ENCODE results near the gene MEGF6. TPM values are rescaled to one million over a fixed set of nuclear protein-coding genes. Genes with fewer than 3 reads are reported as not detected.

The MEGF6 gene
- total RNA-seq, 1 experiment from 2014 or later, result 32.4 TPM

- Mint-ChIP-seq H3K4me3 (ENCODE audit: low read depth, unreplicated experiment) (no peak overlapping the region), H3K36me3 (ENCODE audit: insufficient read depth, unreplicated experiment) (peaks cover 5% of the 10 kb centered on the region), H3K27me3 (ENCODE audit: unreplicated experiment) (no peaks in the 10 kb centered on the region), H3K27ac (ENCODE audit: unreplicated experiment) (no peak overlapping the region), H3K4me1 (ENCODE audit: low read depth, unreplicated experiment) (no peaks in the 10 kb centered on the region), H3K9me3 (ENCODE audit: low read depth, unreplicated experiment) (no peaks in the 10 kb centered on the region)
- no TSS peak for BruUV-seq (replicated peaks)
- TF ChIP-seq, protein P1, sequence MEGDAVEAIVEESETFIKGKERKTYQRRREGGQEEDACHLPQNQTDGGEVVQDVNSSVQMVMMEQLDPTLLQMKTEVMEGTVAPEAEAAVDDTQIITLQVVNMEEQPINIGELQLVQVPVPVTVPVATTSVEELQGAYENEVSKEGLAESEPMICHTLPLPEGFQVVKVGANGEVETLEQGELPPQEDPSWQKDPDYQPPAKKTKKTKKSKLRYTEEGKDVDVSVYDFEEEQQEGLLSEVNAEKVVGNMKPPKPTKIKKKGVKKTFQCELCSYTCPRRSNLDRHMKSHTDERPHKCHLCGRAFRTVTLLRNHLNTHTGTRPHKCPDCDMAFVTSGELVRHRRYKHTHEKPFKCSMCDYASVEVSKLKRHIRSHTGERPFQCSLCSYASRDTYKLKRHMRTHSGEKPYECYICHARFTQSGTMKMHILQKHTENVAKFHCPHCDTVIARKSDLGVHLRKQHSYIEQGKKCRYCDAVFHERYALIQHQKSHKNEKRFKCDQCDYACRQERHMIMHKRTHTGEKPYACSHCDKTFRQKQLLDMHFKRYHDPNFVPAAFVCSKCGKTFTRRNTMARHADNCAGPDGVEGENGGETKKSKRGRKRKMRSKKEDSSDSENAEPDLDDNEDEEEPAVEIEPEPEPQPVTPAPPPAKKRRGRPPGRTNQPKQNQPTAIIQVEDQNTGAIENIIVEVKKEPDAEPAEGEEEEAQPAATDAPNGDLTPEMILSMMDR (IDR thresholded peaks at IDR 0.05; ENCODE audit: unreplicated experiment), result no peak
- intact Hi-C loops (cut with micrococcal nuclease; ENCODE audit: unreplicated experiment), result no loop called here
- CTCF ChIA-PET, result no interaction called here
- DNase-seq, result no peak
Measured at GRCh38 chr1:3505161-3505560, 106.1 kb downstream of the MEGF6 start.

DNA sequence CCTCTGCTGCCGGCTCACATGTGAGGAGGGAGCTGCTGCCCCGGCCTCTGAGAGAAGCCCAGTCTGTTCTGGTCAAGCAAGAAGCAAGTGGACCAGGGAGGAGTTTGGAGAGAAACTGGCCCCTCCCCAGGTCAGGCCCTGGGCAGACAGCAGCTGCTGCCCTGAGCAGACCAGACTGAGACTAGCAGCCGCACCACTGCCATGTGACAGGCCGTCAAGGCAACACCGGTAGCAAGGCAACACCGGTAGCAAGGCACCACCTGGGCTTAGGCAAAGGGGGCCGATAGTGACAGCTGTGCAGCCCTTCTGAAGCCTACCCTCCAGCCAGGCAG is 106.5 kb downstream of the MEGF6 start:
- intact Hi-C loops (cut with micrococcal nuclease; ENCODE audit: unreplicated experiment), result no loop called here
- Mint-ChIP-seq H3K36me3 (ENCODE audit: insufficient read depth, unreplicated experiment) (peaks cover 5% of the 10 kb centered on the region), H3K4me1 (ENCODE audit: low read depth, unreplicated experiment) (no peaks in the 10 kb centered on the region), H3K27ac (ENCODE audit: unreplicated experiment) (no peak overlapping the region), H3K4me3 (ENCODE audit: low read depth, unreplicated experiment) (no peak overlapping the region), H3K27me3 (ENCODE audit: unreplicated experiment) (no peaks in the 10 kb centered on the region), H3K9me3 (ENCODE audit: low read depth, unreplicated experiment) (no peaks in the 10 kb centered on the region)
- TF ChIP-seq, protein P1 (IDR thresholded peaks at IDR 0.05; ENCODE audit: unreplicated experiment), result no peak
- no peak for DNase-seq
- no TSS peak for BruUV-seq (replicated peaks)
- CTCF ChIA-PET, result no interaction called here

DNA sequence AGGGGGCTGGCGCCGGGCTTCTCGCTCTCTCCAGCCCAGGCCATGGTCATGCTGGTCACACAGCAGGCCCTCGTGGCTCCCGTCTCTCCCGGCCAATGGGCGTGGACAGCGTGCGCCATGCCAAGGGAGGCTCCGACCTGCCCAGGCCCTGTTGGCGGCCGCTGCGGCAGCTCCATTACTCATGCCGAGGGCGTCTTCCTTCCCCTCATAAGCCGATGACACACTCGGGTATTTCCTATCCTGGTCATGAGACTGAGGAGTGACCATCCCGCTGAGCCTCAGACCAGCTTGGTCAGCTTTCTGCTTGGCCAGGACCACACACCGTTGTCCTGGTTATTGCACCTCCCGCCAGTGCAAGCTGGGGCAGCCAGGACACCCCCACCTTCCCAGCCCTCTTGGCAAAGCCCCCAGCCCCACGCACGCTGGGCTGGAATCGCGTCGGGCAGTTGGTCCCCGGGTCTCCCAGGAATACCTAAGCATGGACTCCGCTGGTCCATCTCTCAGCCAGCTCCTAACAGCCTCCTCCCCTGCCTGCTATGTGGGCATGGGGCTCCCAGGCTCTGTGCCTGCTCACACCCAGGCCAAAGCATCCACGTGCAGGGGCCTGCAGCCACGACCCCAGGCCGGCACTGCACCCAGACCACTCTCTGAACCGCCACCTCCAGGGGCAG is 107.0 kb downstream of the MEGF6 start:
- Mint-ChIP-seq H3K4me3 (ENCODE audit: low read depth, unreplicated experiment) (no peak overlapping the region), H3K27me3 (ENCODE audit: unreplicated experiment) (no peaks in the 10 kb centered on the region), H3K9me3 (ENCODE audit: low read depth, unreplicated experiment) (no peaks in the 10 kb centered on the region), H3K36me3 (ENCODE audit: insufficient read depth, unreplicated experiment) (peaks cover 5% of the 10 kb centered on the region), H3K4me1 (ENCODE audit: low read depth, unreplicated experiment) (no peaks in the 10 kb centered on the region), H3K27ac (ENCODE audit: unreplicated experiment) (no peak overlapping the region)
- DNase-seq, result no peak
- intact Hi-C loops (cut with micrococcal nuclease; ENCODE audit: unreplicated experiment), result no loop called here
- TF ChIP-seq, protein P1 (IDR thresholded peaks at IDR 0.05; ENCODE audit: unreplicated experiment), result no peak
- BruUV-seq (replicated peaks), result no TSS peak
- CTCF ChIA-PET, result no interaction called here

DNA sequence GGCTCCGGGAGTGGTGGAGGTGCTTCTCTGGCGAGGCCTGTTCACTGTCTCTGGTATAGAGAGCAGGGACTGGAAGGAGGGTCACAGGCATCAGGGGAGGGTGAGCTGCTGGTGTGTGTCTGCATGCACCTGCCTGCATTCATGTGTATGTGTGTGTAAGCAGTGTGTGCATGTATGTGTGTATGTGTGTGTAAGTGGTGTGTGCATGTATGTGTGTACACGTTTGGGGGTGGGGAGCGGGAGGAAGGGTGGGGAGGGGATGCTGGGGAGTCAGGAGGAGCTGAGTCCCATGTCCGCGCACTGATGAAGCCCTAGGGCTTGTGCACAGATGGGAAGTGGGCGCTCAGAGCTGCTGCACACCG is 107.8 kb downstream of the MEGF6 start:
- Mint-ChIP-seq H3K9me3 (ENCODE audit: low read depth, unreplicated experiment) (no peaks in the 10 kb centered on the region), H3K4me1 (ENCODE audit: low read depth, unreplicated experiment) (no peaks in the 10 kb centered on the region), H3K4me3 (ENCODE audit: low read depth, unreplicated experiment) (no peak overlapping the region), H3K27me3 (ENCODE audit: unreplicated experiment) (no peaks in the 10 kb centered on the region), H3K27ac (ENCODE audit: unreplicated experiment) (no peak overlapping the region), H3K36me3 (ENCODE audit: insufficient read depth, unreplicated experiment) (peaks cover 5% of the 10 kb centered on the region)
- CTCF ChIA-PET, result no interaction called here
- intact Hi-C loops (cut with micrococcal nuclease; ENCODE audit: unreplicated experiment), result no loop called here
- TF ChIP-seq, protein P1 (IDR thresholded peaks at IDR 0.05; ENCODE audit: unreplicated experiment), result no peak
- DNase-seq, result no peak
- no TSS peak for BruUV-seq (replicated peaks)

All from Calu3 (cell line).